SU-DHL-6 (cell line): ENCODE data around the gene EOMES.

Experiments
- H2AFZ ChIP-seq: fragments of 200-600 bp; sonication (generic); 2 replicates; pipeline ENCODE4 v1.6.1; 2014; ENCODE audit warnings: low read depth, mild to moderate bottlenecking, moderate library complexity, mixed read lengths, antibody characterized with exemption, low read length; ENCODE audit not compliant: severe bottlenecking
- H3F3A ChIP-seq: fragments of 200-600 bp; shearing (Covaris generic); 2 replicates; pipeline ENCODE4 v1.6.0; 2016; ENCODE audit warnings: antibody characterized with exemption, mild to moderate bottlenecking; ENCODE audit not compliant: insufficient read depth
- H3K27ac ChIP-seq: fragments of 200-600 bp; sonication (generic); 2 replicates; pipeline ENCODE4 v1.5.1; 2016; ENCODE audit warnings: low read depth, mild to moderate bottlenecking, low read length, moderate library complexity, mixed read lengths
- H3K27me3 ChIP-seq: fragments of 200-600 bp; sonication (generic), shearing (Covaris generic); 2 replicates; pipeline ENCODE4 v1.6.0; 2014; ENCODE audit warnings: mild to moderate bottlenecking, low read length
- H3K36me3 ChIP-seq: fragments of 200-600 bp; sonication (generic); 2 replicates; pipeline ENCODE4 v1.6.1; 2014; ENCODE audit warnings: mild to moderate bottlenecking, low read length, mixed read lengths
- H3K4me2 ChIP-seq: fragments of 300-600, 200-600 bp; shearing (Covaris generic), sonication (generic); 2 replicates; pipeline ENCODE4 v1.6.0; 2014; ENCODE audit warnings: low read length, low read depth, mild to moderate bottlenecking; ENCODE audit not compliant: poor library complexity, severe bottlenecking
- H3K4me3 ChIP-seq: fragments of 200-600 bp; sonication (generic); 2 replicates; pipeline ENCODE4 v1.5.1; 2014; ENCODE audit warnings: antibody characterized with exemption, low read length, mild to moderate bottlenecking, mixed read lengths; ENCODE audit not compliant: insufficient read depth, poor library complexity, severe bottlenecking
- H3K79me2 ChIP-seq: fragments of 200-600 bp; sonication (generic); 2 replicates; pipeline ENCODE4 v1.6.1; 2014; ENCODE audit warnings: mild to moderate bottlenecking, low read length, moderate library complexity; ENCODE audit not compliant: insufficient read depth
- H3K9ac ChIP-seq: fragments of 200-600 bp; sonication (generic); 2 replicates; pipeline ENCODE4 v1.7.0; 2014; ENCODE audit warnings: mild to moderate bottlenecking, low read length
- H3K9me2 ChIP-seq: fragments of 200-600 bp; sonication (generic); replicated peaks from 2 replicates; pipeline ENCODE4 v1.6.1; 2014; ENCODE audit warnings: low read length; ENCODE audit not compliant: insufficient read depth
- H3K9me3 ChIP-seq: fragments of 200-600 bp; sonication (generic); 2 replicates; pipeline ENCODE4 v1.6.1; 2014; ENCODE audit warnings: low read length, mixed read lengths; ENCODE audit not compliant: insufficient read depth
- H4K20me1 ChIP-seq: fragments of 200-600 bp; sonication (generic); 2 replicates; pipeline ENCODE4 v1.6.1; 2014; ENCODE audit warnings: low read depth, mild to moderate bottlenecking, antibody characterized with exemption, low read length, moderate library complexity, mixed read lengths
- CTCF ChIP-seq: fragments of 200-600 bp; sonication (generic); IDR thresholded peaks from one replicate; pipeline ENCODE4 v1.5.1; 2017; ENCODE audit warnings: antibody characterized with exemption, mild to moderate bottlenecking, low read length, moderate library complexity; ENCODE audit not compliant: insufficient read depth, poor library complexity, severe bottlenecking
- EZH2phosphoT487 ChIP-seq: fragments of 200-600 bp; sonication (generic), shearing (Covaris generic); conservative IDR thresholded peaks from 2 replicates; pipeline ENCODE4 v1.6.1; 2018; ENCODE audit warnings: mild to moderate bottlenecking, antibody characterized with exemption, low read length, moderate library complexity, mixed read lengths

EOMES gene

DNA sequence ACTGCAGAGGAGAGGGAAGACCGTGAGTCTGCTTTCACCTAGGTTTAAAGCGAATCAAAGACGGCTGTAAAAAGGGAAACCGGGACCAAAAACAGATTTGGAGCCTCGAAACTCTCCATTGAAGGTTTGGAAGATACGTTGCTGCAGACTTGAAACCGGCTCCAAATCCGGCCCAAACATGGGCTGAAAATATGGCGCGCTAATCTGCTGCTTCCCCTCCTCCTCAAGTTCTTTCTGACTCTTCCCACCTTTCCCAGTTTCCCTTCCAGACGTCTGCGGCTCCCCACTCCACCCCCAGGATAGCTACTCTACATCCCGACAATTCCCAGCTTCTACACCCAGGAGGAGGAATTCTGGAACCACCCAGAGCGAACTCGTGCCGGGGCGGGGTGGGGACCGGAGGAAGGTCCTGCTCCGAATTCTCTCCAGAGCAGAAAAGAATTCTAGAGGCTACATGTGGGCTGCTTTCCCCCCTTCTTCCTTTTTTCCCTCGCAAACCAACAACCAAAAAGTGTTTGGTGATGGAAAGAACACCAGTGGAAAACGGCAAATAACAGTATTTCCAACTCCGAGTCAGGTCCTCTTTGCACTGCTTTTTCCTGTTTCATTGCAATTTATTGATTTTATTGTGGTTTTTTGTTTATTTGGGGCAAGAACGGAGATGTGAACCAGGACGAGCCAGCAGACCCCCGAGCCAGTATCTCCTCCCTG is 8.5 kb downstream of the EOMES start:
- H3K4me3 ChIP-seq = no peak overlapping the region

DNA sequence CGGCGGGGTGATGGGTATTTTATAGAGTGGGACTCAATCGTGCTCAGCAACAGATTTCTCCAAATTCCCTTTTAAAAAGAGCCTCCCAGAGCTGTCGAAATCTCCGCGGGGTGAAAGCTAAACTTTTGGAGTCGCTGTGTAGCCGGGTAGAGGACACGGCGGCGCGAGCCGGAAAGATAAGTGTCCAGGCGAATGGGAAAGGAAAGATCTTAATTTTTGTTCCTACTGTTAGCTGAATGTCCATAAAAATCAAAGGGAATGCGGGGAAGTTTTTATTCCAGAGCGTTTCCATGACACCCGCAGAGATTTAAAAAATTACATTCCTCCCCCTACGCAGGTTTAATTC is 9.1 kb downstream of the EOMES start:
- H3F3A ChIP-seq = no peaks in the 10 kb centered on the region
- no peak overlapping the region for H3K9ac ChIP-seq
- H3K79me2 ChIP-seq = no peaks in the 10 kb centered on the region
- no peak overlapping the region for H3K4me2 ChIP-seq
- no peak overlapping the region for H3K4me3 ChIP-seq
- H3K27ac ChIP-seq = no peak overlapping the region
- no peak for TF ChIP-seq CTCF
- no peak for TF ChIP-seq EZH2phosphoT487
- H4K20me1 ChIP-seq = no peaks in the 10 kb centered on the region
- H3K9me3 ChIP-seq = no peaks in the 10 kb centered on the region
- no peaks in the 10 kb centered on the region for H3K36me3 ChIP-seq
- H3K27me3 ChIP-seq = no peaks in the 10 kb centered on the region
- no peak overlapping the region for H2AFZ ChIP-seq
- H3K9me2 ChIP-seq = no peaks in the 10 kb centered on the region

More for the DNA sequence above, 8.5 kb downstream of the EOMES start:
- Histone ChIP-seq H3K9me2 (no peaks in the 10 kb centered on the region), H3F3A (no peaks in the 10 kb centered on the region), H3K9me3 (no peaks in the 10 kb centered on the region), H3K27me3 (no peaks in the 10 kb centered on the region), H3K4me2 (no peak overlapping the region), H4K20me1 (no peaks in the 10 kb centered on the region), H3K27ac (no peak overlapping the region), H2AFZ (no peak overlapping the region), H3K79me2 (no peaks in the 10 kb centered on the region), H3K9ac (no peak overlapping the region), H3K36me3 (no peaks in the 10 kb centered on the region)
- TF ChIP-seq EZH2phosphoT487 (no peak), CTCF (no peak)

- H2AFZ ChIP-seq = peak overlapping the region; percentile 49
- H3K27me3 ChIP-seq = no peaks in the 10 kb centered on the region
- no peaks in the 10 kb centered on the region for H3K9me3 ChIP-seq
- H3K36me3 ChIP-seq = no peaks in the 10 kb centered on the region
- H3F3A ChIP-seq = no peaks in the 10 kb centered on the region
- TF ChIP-seq EZH2phosphoT487 (no peak), CTCF (peak; percentile 49)
- no peaks in the 10 kb centered on the region for H3K9me2 ChIP-seq
- no peak overlapping the region for H3K9ac ChIP-seq
- H3K27ac ChIP-seq = no peak overlapping the region
- no peaks in the 10 kb centered on the region for H4K20me1 ChIP-seq
- no peaks in the 10 kb centered on the region for H3K79me2 ChIP-seq
- no peak overlapping the region for H3K4me3 ChIP-seq
- no peak overlapping the region for H3K4me2 ChIP-seq
Measured at GRCh38 chr3:27712136-27713077, 9.7 kb downstream of the EOMES start.
